ENCODE results near the gene ULK2. TPM values are rescaled to one million over a fixed set of nuclear protein-coding genes. Genes with fewer than 3 reads are reported as not detected.

ULK2 gene
- total RNA-seq, 1 experiment from 2014 or later: 22.8 TPM

DNA sequence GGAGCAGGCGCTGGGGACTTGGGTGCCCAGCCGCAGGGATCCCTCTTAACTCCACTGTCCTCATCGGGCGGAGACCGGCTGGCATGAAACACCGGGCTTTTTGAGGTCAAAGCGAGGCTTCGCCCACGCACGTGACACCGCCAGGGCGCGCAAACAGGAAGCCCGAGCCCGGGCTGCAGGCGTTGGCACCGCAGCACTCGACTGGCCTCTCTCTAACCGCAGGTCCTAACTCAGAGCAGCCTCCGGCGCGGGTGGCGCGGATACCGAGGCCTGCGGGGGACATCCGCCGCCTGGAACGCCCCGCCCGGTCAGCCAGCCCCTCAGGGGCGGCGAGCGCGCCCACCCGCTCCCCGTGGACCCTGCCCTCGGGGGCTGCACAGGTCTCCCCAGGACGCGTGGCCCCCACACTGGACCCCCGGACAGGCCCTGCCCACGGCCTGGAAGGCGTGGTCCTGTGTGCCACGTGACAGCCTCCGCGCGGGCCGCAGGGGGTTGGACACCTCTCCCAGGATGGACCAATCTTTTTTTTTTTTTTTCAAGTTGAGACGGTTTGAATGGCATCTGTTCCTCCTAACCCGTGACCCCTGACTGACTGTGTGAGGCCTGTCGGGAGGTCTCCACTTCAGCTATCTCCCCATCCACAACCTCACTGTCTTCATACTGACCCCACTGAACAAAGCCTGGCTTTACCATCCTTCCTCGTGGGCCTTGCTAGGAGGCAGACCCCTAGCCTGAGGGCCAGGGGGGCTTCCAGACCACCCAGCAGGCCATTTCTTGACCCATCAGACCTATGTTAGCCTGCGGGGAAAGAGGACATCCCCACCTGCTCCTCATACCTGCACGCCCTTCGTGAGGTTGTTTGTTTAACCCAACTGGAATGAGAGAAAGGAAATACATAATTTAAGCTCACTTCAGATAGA lies 143.0 kb downstream of the ULK2 start:
- Histone ChIP-seq H3K9me3 (ENCODE audit: control insufficient read depth, insufficient read depth, low read depth, low read length) (no peaks in the 10 kb centered on the region), H3K36me3 (ENCODE audit: control insufficient read depth, insufficient read depth, low read length) (no peaks in the 10 kb centered on the region), H3K4me3 (ENCODE audit: low read depth in 2 of 2, low read length in 2 of 2) (no peak overlapping the region), H3K4me1 (ENCODE audit: control insufficient read depth, insufficient read depth, low read length) (no peaks in the 10 kb centered on the region; the same call in none of the 2 replicates), H3K27ac (ENCODE audit: low read length) (no peak overlapping the region), H3K27me3 (ENCODE audit: control insufficient read depth, insufficient read depth, low read length) (no peaks in the 10 kb centered on the region)
- ATAC-seq: no peak
- ChIA-PET POLR2A (no interaction called here), CTCF (no interaction called here)
- TF ChIP-seq TCF7L2 (IDR thresholded peaks at IDR 0.05; ENCODE audit: low read depth, low read length) (no peak), SIN3A (IDR thresholded peaks at IDR 0.05; ENCODE audit: borderline replicate concordance, insufficient read depth, low read depth, low read length) (no peak), REST (IDR thresholded peaks at IDR 0.05; ENCODE audit: insufficient read depth in 1 of 2, low read depth in 2 of 2, low read length in 1 of 2) (no peak), POLR2AphosphoS5 (IDR thresholded peaks at IDR 0.05; ENCODE audit: low read depth, low read length) (no peak)
- TF ChIP-seq, protein P1, sequence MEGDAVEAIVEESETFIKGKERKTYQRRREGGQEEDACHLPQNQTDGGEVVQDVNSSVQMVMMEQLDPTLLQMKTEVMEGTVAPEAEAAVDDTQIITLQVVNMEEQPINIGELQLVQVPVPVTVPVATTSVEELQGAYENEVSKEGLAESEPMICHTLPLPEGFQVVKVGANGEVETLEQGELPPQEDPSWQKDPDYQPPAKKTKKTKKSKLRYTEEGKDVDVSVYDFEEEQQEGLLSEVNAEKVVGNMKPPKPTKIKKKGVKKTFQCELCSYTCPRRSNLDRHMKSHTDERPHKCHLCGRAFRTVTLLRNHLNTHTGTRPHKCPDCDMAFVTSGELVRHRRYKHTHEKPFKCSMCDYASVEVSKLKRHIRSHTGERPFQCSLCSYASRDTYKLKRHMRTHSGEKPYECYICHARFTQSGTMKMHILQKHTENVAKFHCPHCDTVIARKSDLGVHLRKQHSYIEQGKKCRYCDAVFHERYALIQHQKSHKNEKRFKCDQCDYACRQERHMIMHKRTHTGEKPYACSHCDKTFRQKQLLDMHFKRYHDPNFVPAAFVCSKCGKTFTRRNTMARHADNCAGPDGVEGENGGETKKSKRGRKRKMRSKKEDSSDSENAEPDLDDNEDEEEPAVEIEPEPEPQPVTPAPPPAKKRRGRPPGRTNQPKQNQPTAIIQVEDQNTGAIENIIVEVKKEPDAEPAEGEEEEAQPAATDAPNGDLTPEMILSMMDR (IDR thresholded peaks at IDR 0.05): no peak
- no TSS peak for BruUV-seq (replicated peaks)
- in situ Hi-C loops (cut with HindIII; ENCODE audit: low pct_unique_long_range_greater_than_20kb, low sequenced_read_pairs): no loop called here
- intact Hi-C loops (cut with micrococcal nuclease; ENCODE audit: unreplicated experiment): no loop called here
- no peak for DNase-seq (ENCODE audit: low read depth, low spot score)

- ATAC-seq (no peak), DNase-seq (ENCODE audit: low read depth, low spot score) (no peak)
- CTCF ChIA-PET: no interaction called here
- no peaks in the 10 kb centered on the region for H3K27me3 ChIP-seq (ENCODE audit: control insufficient read depth, insufficient read depth, low read length)
- peaks cover 3% of the 10 kb centered on the region for H3K4me1 ChIP-seq (ENCODE audit: control insufficient read depth, insufficient read depth, low read length)
- in situ Hi-C loops (cut with HindIII; ENCODE audit: low pct_unique_long_range_greater_than_20kb, low sequenced_read_pairs) (no loop called here), intact Hi-C loops (cut with micrococcal nuclease; ENCODE audit: unreplicated experiment) (no loop called here)
- POLR2A ChIA-PET: no interaction called here
- no peak overlapping the region for H3K27ac ChIP-seq (ENCODE audit: low read length)
- H3K36me3 ChIP-seq (ENCODE audit: control insufficient read depth, insufficient read depth, low read length): no peaks in the 10 kb centered on the region
- no TSS peak for BruUV-seq (replicated peaks)
- TF ChIP-seq, protein P1 (IDR thresholded peaks at IDR 0.05): no peak
- TF ChIP-seq SIN3A (IDR thresholded peaks at IDR 0.05; ENCODE audit: borderline replicate concordance, insufficient read depth, low read depth, low read length) (no peak), TCF7L2 (IDR thresholded peaks at IDR 0.05; ENCODE audit: low read depth, low read length) (no peak), POLR2AphosphoS5 (IDR thresholded peaks at IDR 0.05; ENCODE audit: low read depth, low read length) (no peak), REST (IDR thresholded peaks at IDR 0.05; ENCODE audit: insufficient read depth in 1 of 2, low read depth in 2 of 2, low read length in 1 of 2) (no peak)
- H3K4me3 ChIP-seq (ENCODE audit: low read depth in 2 of 2, low read length in 2 of 2): no peak overlapping the region
- no peaks in the 10 kb centered on the region for H3K9me3 ChIP-seq (ENCODE audit: control insufficient read depth, insufficient read depth, low read depth, low read length)
These were observed 143.8 kb downstream of the ULK2 start for GRCh38 chr17:19723964-19724363.

All from Panc1 (cell line).